ENCODE measurements around the gene SORCS3.

SORCS3 gene

DNA sequence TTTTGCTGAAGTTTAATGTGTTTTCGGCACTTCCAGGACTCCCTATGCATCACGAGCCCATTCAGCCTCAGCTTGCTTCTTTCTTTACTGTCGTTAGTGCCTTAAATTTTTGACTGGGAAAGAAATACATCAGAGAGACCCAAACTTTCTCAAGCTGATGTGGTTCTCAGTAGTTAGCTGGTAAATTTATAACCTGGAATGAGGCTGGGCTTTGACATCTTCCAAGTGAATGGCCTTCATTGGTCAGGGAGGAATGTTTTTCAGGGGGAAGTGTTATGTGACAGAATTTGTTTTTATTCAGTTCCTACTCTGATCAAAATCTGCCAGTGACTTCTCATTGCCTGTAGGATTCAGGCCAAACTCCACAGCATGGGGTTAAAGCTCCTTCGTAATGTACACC, 296.9 kb downstream of the SORCS3 start:
- in situ Hi-C loops (cut with MboI; ENCODE audit: low pct_unique_long_range_greater_than_20kb, low sequenced_read_pairs, unreplicated experiment), result no loop called here
- TF ChIP-seq, protein P1, sequence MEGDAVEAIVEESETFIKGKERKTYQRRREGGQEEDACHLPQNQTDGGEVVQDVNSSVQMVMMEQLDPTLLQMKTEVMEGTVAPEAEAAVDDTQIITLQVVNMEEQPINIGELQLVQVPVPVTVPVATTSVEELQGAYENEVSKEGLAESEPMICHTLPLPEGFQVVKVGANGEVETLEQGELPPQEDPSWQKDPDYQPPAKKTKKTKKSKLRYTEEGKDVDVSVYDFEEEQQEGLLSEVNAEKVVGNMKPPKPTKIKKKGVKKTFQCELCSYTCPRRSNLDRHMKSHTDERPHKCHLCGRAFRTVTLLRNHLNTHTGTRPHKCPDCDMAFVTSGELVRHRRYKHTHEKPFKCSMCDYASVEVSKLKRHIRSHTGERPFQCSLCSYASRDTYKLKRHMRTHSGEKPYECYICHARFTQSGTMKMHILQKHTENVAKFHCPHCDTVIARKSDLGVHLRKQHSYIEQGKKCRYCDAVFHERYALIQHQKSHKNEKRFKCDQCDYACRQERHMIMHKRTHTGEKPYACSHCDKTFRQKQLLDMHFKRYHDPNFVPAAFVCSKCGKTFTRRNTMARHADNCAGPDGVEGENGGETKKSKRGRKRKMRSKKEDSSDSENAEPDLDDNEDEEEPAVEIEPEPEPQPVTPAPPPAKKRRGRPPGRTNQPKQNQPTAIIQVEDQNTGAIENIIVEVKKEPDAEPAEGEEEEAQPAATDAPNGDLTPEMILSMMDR (IDR thresholded peaks at IDR 0.05; ENCODE audit: extremely low read depth, insufficient read depth, missing control alignments), result no peak
- no peak for DNase-seq (ENCODE audit: low spot score)

- no peak for DNase-seq (ENCODE audit: low spot score)
- TF ChIP-seq, protein P1 (IDR thresholded peaks at IDR 0.05; ENCODE audit: extremely low read depth, insufficient read depth, missing control alignments), result no peak
- in situ Hi-C loops (cut with MboI; ENCODE audit: low pct_unique_long_range_greater_than_20kb, low sequenced_read_pairs, unreplicated experiment), result no loop called here
These were observed 300.6 kb downstream of the SORCS3 start for GRCh38 chr10:104941662-104942061.

- DNase-seq (ENCODE audit: low spot score), result no peak
- in situ Hi-C loops (cut with MboI; ENCODE audit: low pct_unique_long_range_greater_than_20kb, low sequenced_read_pairs, unreplicated experiment), result no loop called here
- TF ChIP-seq, protein P1 (IDR thresholded peaks at IDR 0.05; ENCODE audit: extremely low read depth, insufficient read depth, missing control alignments), result no peak
These were observed 306.2 kb downstream of the SORCS3 start for GRCh38 chr10:104947314-104947713.

GRCh38 chr10:104957178-104957841, 316.2 kb downstream of the SORCS3 start:
- no peak for DNase-seq (ENCODE audit: low spot score)
- TF ChIP-seq, protein P1 (IDR thresholded peaks at IDR 0.05; ENCODE audit: extremely low read depth, insufficient read depth, missing control alignments), result no peak
- in situ Hi-C loops (cut with MboI; ENCODE audit: low pct_unique_long_range_greater_than_20kb, low sequenced_read_pairs, unreplicated experiment), result no loop called here

DNA sequence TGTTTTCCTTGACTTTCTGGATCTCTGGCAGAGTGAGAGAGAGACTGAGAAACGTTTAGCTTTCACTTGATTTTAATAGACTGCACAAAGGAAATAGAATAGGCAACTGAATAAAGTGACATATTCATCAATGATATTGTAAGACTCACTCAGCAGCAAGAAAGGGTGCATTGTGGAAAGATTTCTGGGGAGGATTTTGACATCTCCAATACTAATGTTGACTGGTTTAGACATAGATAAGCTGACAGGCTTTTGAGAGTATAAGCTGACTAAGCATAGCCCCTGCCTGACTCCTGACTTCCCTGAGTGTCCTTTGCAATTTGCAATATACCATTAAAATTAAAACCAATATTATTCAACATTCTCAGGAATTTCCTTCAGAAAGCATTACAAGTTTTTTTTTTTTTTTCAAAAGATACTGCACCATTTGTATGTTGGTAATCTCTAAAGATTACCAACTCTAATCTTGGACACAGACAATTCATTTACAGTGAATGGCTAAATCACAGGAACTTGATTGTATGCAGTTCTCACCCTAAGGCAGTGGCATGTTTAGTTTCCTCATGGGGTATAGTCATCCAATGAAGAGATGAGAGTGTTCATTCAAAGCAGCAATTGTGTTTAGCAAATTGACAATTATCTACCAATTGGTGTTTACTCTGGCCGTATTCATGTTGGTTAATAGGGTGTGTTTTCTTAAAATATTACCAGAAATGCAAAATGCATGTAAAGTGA, 325.6 kb downstream of the SORCS3 start:
- in situ Hi-C loops (cut with MboI; ENCODE audit: low pct_unique_long_range_greater_than_20kb, low sequenced_read_pairs, unreplicated experiment), result no loop called here
- TF ChIP-seq, protein P1 (IDR thresholded peaks at IDR 0.05; ENCODE audit: extremely low read depth, insufficient read depth, missing control alignments), result no peak
- no peak for DNase-seq (ENCODE audit: low spot score)

- TF ChIP-seq, protein P1 (IDR thresholded peaks at IDR 0.05; ENCODE audit: extremely low read depth, insufficient read depth, missing control alignments), result no peak
- in situ Hi-C loops (cut with MboI; ENCODE audit: low pct_unique_long_range_greater_than_20kb, low sequenced_read_pairs, unreplicated experiment), result no loop called here
- no peak for DNase-seq (ENCODE audit: low spot score)
These were observed 339.3 kb downstream of the SORCS3 start for GRCh38 chr10:104980368-104980767.
